ENCODE measurements around the gene IQSEC1.

Gene IQSEC1

GRCh38 chr3:13013994-13014754 lies 59.1 kb downstream of the IQSEC1 start:
- DNase-seq: peak; percentile 39 to 44

DNA sequence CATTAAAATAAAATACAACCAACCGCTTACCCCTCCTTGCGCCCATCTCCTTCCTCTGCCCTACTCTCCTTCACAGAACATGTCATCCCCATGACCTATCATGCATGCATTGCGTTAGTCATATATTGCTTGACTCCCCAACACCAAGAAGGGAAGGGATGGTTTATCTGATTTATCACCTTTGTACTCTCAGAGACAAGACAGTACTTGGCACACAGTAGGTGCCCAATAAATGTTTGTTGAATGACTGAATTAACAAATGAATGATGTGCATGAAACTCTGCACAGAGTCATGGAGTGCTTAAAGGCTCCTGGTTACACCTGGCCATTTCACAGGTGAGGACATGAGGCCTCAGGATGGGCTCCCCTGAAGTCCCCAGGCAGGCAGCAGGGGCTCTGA lies 59.7 kb downstream of the IQSEC1 start:
- no peak for DNase-seq

DNA sequence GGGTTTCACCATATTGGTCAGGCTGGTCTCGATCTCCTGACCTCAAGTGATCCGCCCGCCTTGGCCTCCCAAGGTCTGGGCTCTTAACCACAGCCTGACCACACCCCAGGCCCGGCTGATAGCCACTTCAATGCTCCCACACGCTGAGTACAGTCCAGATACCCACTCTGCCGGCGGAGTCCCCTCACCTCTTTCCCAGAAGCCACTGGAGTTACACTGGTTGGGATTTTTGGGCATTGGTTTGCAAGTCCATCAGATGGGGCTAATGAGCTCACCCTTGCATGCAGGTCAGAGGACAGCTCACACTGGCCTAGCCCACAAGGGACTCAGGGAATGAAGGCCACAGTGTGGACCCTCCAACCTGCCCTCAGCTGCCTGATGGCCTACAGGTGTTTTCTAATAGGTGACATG lies 60.1 kb downstream of the IQSEC1 start:
- no peak for DNase-seq

GRCh38 chr3:13012221-13012691 lies 61.0 kb downstream of the IQSEC1 start:
- peak; percentile 38 to 42 for DNase-seq

DNA sequence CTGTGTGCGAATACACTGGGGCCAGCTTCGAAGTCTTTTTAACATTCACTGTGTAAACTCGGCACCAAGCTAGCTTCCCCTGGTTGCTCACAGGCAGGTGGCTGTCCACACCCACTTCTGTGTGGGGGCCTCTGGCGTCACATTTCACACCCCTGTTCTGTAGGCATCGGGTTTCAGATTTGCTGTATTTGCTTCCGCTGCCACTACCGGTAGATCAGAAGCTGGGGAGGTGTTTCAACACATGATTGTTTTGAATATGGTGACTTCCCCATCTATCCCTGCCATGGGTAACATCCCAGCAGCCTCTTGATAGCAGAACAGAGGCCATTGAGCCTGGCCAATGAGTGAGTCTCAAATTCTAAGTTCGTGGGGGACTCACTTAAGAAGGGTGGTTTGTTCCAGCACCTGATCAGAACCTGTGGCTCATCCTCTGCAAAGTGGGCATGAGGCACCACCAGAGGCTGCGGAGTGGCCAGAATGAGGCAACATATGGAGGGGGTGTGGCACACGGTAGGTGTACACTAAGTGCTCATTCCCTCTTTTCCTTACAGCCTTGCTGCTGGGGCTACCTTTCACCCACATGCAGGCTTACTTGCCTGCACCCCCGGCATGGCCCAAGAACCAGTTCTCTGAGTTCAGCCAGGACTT lies 61.5 kb downstream of the IQSEC1 start:
- DNase-seq: peak; percentile 79 to 82

- no peak for DNase-seq
These were observed 62.3 kb downstream of the IQSEC1 start for GRCh38 chr3:13010780-13011572.

- no peak for DNase-seq
These were observed 63.3 kb downstream of the IQSEC1 start for GRCh38 chr3:13009946-13010315.

DNA sequence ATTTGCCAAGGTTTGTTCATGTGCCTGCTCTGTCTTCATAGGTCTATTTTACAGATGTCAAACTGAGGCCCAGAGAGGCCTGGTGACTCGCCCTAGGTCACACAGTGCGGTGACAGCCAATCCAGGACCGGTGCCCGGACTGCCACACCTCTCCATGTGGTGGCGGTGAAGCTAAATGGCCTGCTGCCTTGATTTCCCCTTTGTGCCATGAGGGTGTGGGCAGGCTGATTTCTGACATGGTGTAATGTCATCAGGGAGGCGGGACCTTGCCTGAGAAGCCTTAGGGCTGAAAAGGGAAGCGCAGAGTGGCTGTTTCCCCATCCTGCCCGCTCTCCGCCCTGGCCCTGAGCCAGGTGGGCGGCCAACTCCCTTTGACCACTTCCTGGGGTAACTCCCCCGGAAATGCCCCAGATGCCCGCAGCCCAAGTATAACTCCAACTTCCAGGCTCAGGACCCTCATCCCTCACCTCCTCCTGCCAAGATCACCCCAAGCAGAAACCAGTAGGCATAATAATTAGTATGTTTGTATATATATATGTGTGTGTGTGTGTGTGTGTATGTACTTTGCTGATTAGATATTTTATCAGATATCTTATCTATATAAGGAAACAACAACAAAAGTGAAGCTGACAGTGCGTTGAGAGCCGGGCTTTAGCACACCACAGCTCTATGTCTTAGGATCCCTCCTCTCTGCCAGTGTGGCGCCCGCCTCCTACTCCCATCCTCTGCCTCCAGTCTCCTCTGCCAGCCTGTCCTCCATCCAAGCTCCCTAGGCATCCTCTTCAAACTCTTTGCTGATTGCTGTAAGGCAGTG lies 63.9 kb downstream of the IQSEC1 start:
- DNase-seq: no peak

- DNase-seq: no peak
These were observed 64.9 kb downstream of the IQSEC1 start for GRCh38 chr3:13008155-13008995.

- DNase-seq: no peak
These were observed 65.8 kb downstream of the IQSEC1 start for GRCh38 chr3:13007251-13007941.

- DNase-seq: no peak
These were observed 66.8 kb downstream of the IQSEC1 start for GRCh38 chr3:13006216-13006990.

DNA sequence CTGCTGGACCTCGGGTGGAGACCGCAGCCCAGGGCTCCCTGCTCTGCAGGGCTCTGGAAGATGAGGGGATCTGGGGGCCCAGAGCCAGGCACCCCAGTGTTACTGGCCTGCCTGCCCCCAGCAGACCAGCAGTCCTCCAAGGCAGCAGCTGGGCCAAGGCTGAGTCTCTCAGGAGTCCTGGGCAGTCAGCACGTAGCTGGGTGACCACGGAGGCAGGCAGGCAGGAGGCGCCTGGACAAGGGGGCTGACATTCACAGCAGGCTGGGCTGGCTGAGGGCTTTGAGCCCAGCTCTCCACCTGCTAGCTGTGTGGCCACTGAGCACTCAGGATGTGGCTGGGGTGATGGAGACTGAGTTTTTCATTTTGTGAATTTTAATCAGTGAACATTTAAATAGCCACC lies 67.9 kb downstream of the IQSEC1 start:
- DNase-seq: no peak

DNA sequence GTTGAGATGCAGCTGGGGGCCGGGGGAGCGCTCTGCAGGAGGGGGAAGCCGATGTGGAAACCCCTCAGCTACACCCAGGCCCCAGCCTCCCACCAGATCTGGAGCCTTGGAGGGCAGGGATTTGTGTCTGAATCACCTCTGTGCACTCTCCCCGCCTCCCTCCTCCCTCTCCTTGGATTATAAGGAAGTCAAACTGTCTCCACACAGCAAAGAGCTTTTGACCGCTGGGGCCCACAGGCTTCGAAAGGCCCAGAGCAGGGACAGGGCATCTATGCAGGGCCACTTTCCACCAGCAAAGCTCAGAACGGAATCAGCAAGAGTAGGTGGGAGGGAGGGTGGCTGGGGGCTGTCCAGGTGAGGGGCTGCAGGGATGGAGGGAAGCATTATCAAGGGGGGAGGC lies 68.9 kb downstream of the IQSEC1 start:
- DNase-seq: no peak

- no peak for DNase-seq
These were observed 69.6 kb downstream of the IQSEC1 start for GRCh38 chr3:13003608-13004007.

GRCh38 chr3:13002398-13003124 lies 70.7 kb downstream of the IQSEC1 start:
- no peak for DNase-seq

DNA sequence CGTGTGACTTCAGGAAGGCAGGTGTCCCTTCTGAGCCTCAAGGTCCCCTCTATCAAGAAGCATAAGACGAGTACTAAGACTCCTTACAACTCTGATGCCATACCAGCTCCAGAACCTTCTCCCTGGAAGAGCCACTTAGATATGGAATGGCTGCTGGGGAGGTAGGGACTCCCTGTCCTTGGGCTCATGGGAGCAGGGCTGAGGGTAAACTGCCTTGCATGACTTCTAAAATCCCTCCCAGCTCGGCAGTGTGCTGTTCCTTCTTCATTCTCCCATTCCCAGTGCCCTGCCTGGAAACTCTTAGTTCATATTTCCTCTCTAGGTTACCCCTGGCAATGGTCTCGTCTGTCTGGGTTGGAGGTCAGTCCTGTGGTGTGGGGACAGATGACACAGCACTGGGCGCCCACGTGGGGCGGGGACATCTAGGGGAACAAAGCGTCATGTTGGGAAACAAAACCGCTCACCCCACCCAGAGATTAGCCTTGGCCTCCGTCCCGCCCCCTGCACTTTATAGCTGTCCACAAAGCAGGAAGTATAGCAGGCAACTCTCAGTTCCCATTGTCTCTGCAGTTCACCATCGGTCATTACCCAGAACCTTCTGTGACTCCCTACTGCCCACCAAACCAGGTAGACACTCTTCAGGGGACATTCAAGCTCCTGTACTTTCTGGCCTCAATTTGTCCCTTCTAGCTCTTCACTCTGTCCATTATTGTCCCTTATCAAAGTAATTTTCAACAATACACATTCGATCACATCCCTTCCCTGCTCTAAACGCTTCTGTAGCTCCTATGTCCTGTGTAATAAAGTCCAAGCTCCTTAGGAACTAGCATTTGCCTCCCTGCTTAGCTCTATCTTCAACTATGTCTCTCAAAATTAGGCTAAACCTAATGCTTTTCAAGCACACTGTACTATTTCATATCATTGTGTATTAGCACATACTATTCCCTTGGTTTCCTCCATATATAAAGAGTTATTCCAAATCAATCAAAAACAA lies 73.8 kb downstream of the IQSEC1 start:
- no peak for DNase-seq

DNA sequence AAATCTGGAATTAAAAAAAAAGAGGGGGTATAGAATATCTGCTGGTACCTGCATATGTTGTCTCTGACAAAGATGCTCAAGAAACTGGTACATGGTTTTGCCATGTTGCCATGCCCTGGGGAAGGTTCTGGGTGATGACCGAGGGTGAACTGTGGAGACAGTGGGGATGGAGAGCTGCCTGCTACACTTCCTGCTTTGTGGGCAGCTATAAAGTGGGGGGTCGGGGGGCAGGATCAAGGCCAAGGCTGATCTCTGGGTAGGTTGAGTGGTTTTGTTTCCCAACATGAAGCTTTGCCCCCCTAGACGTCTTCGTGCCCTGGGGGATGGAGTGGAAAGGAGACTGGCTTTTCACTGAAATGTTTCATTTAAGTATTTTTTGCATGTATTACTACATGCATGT lies 74.6 kb downstream of the IQSEC1 start:
- no peak for DNase-seq

DNA sequence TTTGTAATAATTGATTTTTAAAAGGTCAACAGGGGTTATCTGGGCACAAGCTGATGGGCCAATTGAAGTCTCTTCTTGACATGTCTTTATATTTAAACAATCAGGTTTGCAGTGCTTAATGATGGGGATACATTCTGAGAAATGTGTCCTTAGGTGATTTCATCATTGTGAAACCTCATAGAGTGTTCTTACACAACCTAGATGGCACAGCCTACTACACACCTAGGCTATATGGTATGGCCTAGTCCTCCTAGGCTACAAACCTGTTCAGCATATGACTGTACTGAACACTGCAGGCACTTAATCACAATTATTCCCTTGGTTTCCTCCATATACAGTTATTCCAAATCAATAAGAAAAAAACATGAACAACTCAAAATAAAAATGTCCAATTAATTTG lies 75.8 kb downstream of the IQSEC1 start:
- no peak for DNase-seq

GRCh38 chr3:12996181-12996506 lies 77.1 kb downstream of the IQSEC1 start:
- DNase-seq: no peak

Data from activated CD4-positive, alpha-beta T cell treated with anti-CD3 and anti-CD28 coated beads, Interleukin-2, amount 50 U/mL, for 4 hours (primary cell).